Neural progenitor cell (in vitro differentiated cells): ENCODE measurements around the gene NEDD4L. TPM values are rescaled to one million over a fixed set of nuclear protein-coding genes. Genes with fewer than 3 reads are reported as not detected.

ENCODE experiments used
- DNase-seq: peaks from one replicate; pipeline ENCODE4 v3.0.0-alpha.2; 2016; ENCODE audit warnings: low spot score
- H2AFZ ChIP-seq: fragments of 200-600 bp; sonication (generic); replicated peaks from 2 replicates; pipeline ENCODE4 v1.6.1; 2016; ENCODE audit warnings: antibody characterized with exemption
- H3F3A ChIP-seq: fragments of 200-600 bp; sonication (generic); 2 replicates; pipeline ENCODE4 v1.6.1; 2016; ENCODE audit warnings: antibody characterized with exemption, low read depth
- H3K27ac ChIP-seq: fragments of 200-600 bp; sonication (generic); 2 replicates; pipeline ENCODE4 v1.5.1; 2016; ENCODE audit warnings: mild to moderate bottlenecking
- H3K27me3 ChIP-seq: fragments of 200-600 bp; sonication (generic); 2 replicates; pipeline ENCODE4 v1.6.1; 2016; ENCODE audit warnings: mild to moderate bottlenecking, moderate library complexity
- H3K36me3 ChIP-seq: fragments of 200-600 bp; sonication (generic); 2 replicates; pipeline ENCODE4 v1.5.1; 2016
- H3K4me1 ChIP-seq: fragments of 200-600 bp; sonication (generic); 2 replicates; pipeline ENCODE4 v1.6.1; 2016; ENCODE audit warnings: mixed run types
- H3K4me2 ChIP-seq: fragments of 200-600 bp; sonication (generic); 2 replicates; pipeline ENCODE4 v1.6.1; 2016
- H3K4me3 ChIP-seq: fragments of 200-600 bp; sonication (generic); 2 replicates; pipeline ENCODE4 v1.5.1; 2016
- H3K79me2 ChIP-seq: fragments of 200-600 bp; sonication (generic); 2 replicates; pipeline ENCODE4 v1.6.1; 2016; ENCODE audit warnings: low read depth
- H3K9ac ChIP-seq: fragments of 200-600 bp; sonication (generic); 2 replicates; pipeline ENCODE4 v1.6.1; 2016
- H3K9me3 ChIP-seq: fragments of 200-600 bp; sonication (generic); 2 replicates; pipeline ENCODE4 v1.5.1; 2016; ENCODE audit warnings: low read depth
- H4K20me1 ChIP-seq: fragments of 200-600 bp; sonication (generic); 2 replicates; pipeline ENCODE4 v1.6.1; 2016; ENCODE audit warnings: low read depth
- H3K27ac Mint-ChIP-seq: 3 replicates; pipeline ENCODE4 v1.8.0; 2021; ENCODE audit warnings: mixed read lengths
- H3K27me3 Mint-ChIP-seq: 2 replicates; pipeline ENCODE4 v1.8.0; 2022; ENCODE audit warnings: low read depth, mild to moderate bottlenecking, inconsistent platforms, moderate library complexity, mixed read lengths; ENCODE audit not compliant: insufficient read depth
- H3K36me3 Mint-ChIP-seq: 3 replicates; pipeline ENCODE4 v1.8.0; 2021; ENCODE audit warnings: mixed read lengths
- H3K4me1 Mint-ChIP-seq: 3 replicates; pipeline ENCODE4 v1.8.0; 2021; ENCODE audit warnings: mixed read lengths
- H3K4me3 Mint-ChIP-seq: 3 replicates; pipeline ENCODE4 v1.8.0; 2021; ENCODE audit warnings: mild to moderate bottlenecking, moderate library complexity, mixed read lengths
- H3K9me3 Mint-ChIP-seq: 3 replicates; pipeline ENCODE4 v1.8.0; 2020; ENCODE audit warnings: mixed read lengths
- EZH2 ChIP-seq: fragments of 200-600 bp; sonication (generic); IDR thresholded peaks from 2 replicates; pipeline ENCODE4 v1.6.1; 2017; ENCODE audit warnings: antibody characterized with exemption, mild to moderate bottlenecking, moderate library complexity
- EZH2phosphoT487 ChIP-seq: fragments of 200-600 bp; sonication (generic); IDR thresholded peaks from 2 replicates; pipeline ENCODE4 v1.6.1; 2017; ENCODE audit warnings: antibody characterized with exemption
- total RNA-seq: library from RNA; depleted of rRNA; stranded (reverse); fragments of >200 nt; gene quantifications from 2 replicates; pipeline ENCODE4 v1.2.3, GENCODE V29; 2015; ENCODE audit warnings: low replicate concordance
- TF ChIP-seq, protein P1 (sequence below): fragments of 200-600 bp; sonication (generic); IDR thresholded peaks from 2 replicates; pipeline ENCODE4 v1.5.1; 2017; ENCODE audit warnings: antibody characterized with exemption, mild to moderate bottlenecking

Gene NEDD4L
- total RNA-seq, 1 donor from 2014 or later = 55.5 TPM

- H3K36me3 Mint-ChIP-seq = peaks cover 13% of the 10 kb centered on the region
- no peak overlapping the region for H3K27ac Mint-ChIP-seq
Measured at GRCh38 chr18:58391932-58392323, 347.9 kb downstream of the NEDD4L start.

DNA sequence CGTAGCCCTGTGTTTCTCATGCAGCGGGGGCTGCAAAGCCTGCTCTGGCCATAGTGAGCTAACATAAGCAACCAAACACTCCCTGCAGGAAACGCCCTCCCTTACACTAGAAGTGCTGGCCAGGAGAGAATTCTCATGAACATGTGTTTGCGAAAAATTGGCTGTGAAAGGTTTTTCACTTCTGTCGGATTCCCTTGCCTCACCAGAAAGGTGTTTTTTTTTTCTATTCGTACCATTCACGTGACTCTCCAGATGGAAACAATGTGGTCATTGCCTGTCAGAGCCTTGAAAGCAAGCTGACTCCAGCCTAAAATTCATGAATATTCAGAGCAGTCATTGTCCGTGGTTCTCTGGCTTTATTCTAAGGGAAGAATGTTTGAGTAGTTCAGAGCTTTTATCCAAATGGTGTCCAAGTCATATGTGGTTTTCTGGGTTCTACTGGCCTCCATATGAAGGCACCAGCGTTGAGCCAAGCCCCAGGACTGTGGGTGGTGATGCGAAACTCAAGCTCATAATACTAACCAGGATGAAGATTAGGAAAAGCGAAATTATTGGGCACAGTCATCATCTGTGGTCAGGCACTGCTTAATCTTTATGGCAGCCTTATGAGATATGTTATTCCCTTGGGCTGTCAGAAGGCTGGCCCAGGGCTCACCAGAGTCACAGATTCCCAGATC is 348.4 kb downstream of the NEDD4L start:
- Mint-ChIP-seq H3K36me3 (peaks cover 13% of the 10 kb centered on the region), H3K27ac (no peak overlapping the region)

More at GRCh38 chr18:58391932-58392323, 347.9 kb downstream of the NEDD4L start:
- Histone ChIP-seq H3K4me2 (no peak overlapping the region), H3K4me3 (no peak overlapping the region), H3K27ac (no peak overlapping the region), H3K79me2 (no peaks in the 10 kb centered on the region), H3K4me1 (peaks cover 6% of the 10 kb centered on the region), H4K20me1 (no peaks in the 10 kb centered on the region), H3K9me3 (no peaks in the 10 kb centered on the region), H3K27me3 (no peaks in the 10 kb centered on the region), H3K36me3 (no peaks in the 10 kb centered on the region), H2AFZ (no peak overlapping the region), H3F3A (no peaks in the 10 kb centered on the region), H3K9ac (no peak overlapping the region)
- peak; percentile 33 for DNase-seq
- no peak for TF ChIP-seq EZH2phosphoT487
- TF ChIP-seq, protein P1, sequence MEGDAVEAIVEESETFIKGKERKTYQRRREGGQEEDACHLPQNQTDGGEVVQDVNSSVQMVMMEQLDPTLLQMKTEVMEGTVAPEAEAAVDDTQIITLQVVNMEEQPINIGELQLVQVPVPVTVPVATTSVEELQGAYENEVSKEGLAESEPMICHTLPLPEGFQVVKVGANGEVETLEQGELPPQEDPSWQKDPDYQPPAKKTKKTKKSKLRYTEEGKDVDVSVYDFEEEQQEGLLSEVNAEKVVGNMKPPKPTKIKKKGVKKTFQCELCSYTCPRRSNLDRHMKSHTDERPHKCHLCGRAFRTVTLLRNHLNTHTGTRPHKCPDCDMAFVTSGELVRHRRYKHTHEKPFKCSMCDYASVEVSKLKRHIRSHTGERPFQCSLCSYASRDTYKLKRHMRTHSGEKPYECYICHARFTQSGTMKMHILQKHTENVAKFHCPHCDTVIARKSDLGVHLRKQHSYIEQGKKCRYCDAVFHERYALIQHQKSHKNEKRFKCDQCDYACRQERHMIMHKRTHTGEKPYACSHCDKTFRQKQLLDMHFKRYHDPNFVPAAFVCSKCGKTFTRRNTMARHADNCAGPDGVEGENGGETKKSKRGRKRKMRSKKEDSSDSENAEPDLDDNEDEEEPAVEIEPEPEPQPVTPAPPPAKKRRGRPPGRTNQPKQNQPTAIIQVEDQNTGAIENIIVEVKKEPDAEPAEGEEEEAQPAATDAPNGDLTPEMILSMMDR = peak; percentile 42
- no peak for TF ChIP-seq EZH2
- Mint-ChIP-seq H3K4me1 (peaks cover 39% of the 10 kb centered on the region), H3K27me3 (peaks cover 2% of the 10 kb centered on the region), H3K9me3 (no peaks in the 10 kb centered on the region), H3K4me3 (no peak overlapping the region)

GRCh38 chr18:58393295-58393694 is 349.3 kb downstream of the NEDD4L start:
- Histone ChIP-seq H3K27ac (no peak overlapping the region), H3F3A (no peaks in the 10 kb centered on the region), H3K4me2 (no peak overlapping the region), H3K4me3 (no peak overlapping the region), H2AFZ (no peak overlapping the region), H4K20me1 (no peaks in the 10 kb centered on the region), H3K9me3 (no peaks in the 10 kb centered on the region), H3K27me3 (no peaks in the 10 kb centered on the region), H3K36me3 (no peaks in the 10 kb centered on the region), H3K4me1 (peaks cover 6% of the 10 kb centered on the region), H3K9ac (no peak overlapping the region), H3K79me2 (no peaks in the 10 kb centered on the region)
- no peaks in the 10 kb centered on the region for H3K9me3 Mint-ChIP-seq
- H3K27me3 Mint-ChIP-seq = peaks cover 2% of the 10 kb centered on the region
- H3K36me3 Mint-ChIP-seq = peaks cover 10% of the 10 kb centered on the region
- no peak for DNase-seq
- no peak overlapping the region for H3K4me3 Mint-ChIP-seq
- H3K27ac Mint-ChIP-seq = no peak overlapping the region
- H3K4me1 Mint-ChIP-seq = peaks cover 48% of the 10 kb centered on the region
- TF ChIP-seq, protein P1 = no peak
- TF ChIP-seq EZH2phosphoT487 (no peak), EZH2 (no peak)

More for the DNA sequence above, 348.4 kb downstream of the NEDD4L start:
- no peaks in the 10 kb centered on the region for H3F3A ChIP-seq
- peaks cover 6% of the 10 kb centered on the region for H3K4me1 ChIP-seq
- H2AFZ ChIP-seq = no peak overlapping the region
- Mint-ChIP-seq H3K4me1 (peaks cover 41% of the 10 kb centered on the region), H3K27me3 (peaks cover 2% of the 10 kb centered on the region), H3K9me3 (no peaks in the 10 kb centered on the region), H3K4me3 (no peak overlapping the region)
- H3K4me3 ChIP-seq = no peak overlapping the region
- DNase-seq = peak; percentile 32
- no peak overlapping the region for H3K9ac ChIP-seq
- no peak for TF ChIP-seq EZH2
- TF ChIP-seq, protein P1 = no peak
- TF ChIP-seq EZH2phosphoT487 = no peak
- H3K27ac ChIP-seq = no peak overlapping the region
- no peaks in the 10 kb centered on the region for H3K27me3 ChIP-seq
- H3K36me3 ChIP-seq = no peaks in the 10 kb centered on the region
- no peak overlapping the region for H3K4me2 ChIP-seq
- no peaks in the 10 kb centered on the region for H3K9me3 ChIP-seq
- H4K20me1 ChIP-seq = no peaks in the 10 kb centered on the region
- no peaks in the 10 kb centered on the region for H3K79me2 ChIP-seq
